Neuronal stem cell (in vitro differentiated cells): ENCODE measurements around the gene IFITM1.
A peak's percentile ranks its signal among the peaks of the same experiment; 100 is the strongest.

Experiments
- DNase-seq: peaks from one replicate; pipeline ENCODE4 v3.0.0-alpha.2; 2013; ENCODE audit warnings: low spot score
- H2AFZ ChIP-seq: one replicate; pipeline ENCODE4 v1.6.1; 2013; ENCODE audit warnings: mild to moderate bottlenecking, low read length, inconsistent platforms
- H2AK5ac ChIP-seq: 2 replicates; pipeline ENCODE4 v1.6.1; 2013; ENCODE audit warnings: low read depth, mild to moderate bottlenecking, inconsistent platforms, low read length, moderate library complexity, mixed read lengths
- H2BK120ac ChIP-seq: 2 replicates; pipeline ENCODE4 v1.6.1; 2013; ENCODE audit warnings: low read depth, mild to moderate bottlenecking, inconsistent platforms, low read length, moderate library complexity, mixed read lengths
- H2BK12ac ChIP-seq: one replicate; pipeline ENCODE4 v1.6.1; 2013; ENCODE audit warnings: low read length, inconsistent platforms
- H2BK15ac ChIP-seq: 2 replicates; pipeline ENCODE4 v1.6.1; 2013; ENCODE audit warnings: mild to moderate bottlenecking, low read length, inconsistent platforms, mixed read lengths
- H2BK5ac ChIP-seq: one replicate; pipeline ENCODE4 v1.6.1; 2013; ENCODE audit warnings: inconsistent platforms, mild to moderate bottlenecking, low read length, moderate library complexity
- H3K14ac ChIP-seq: one replicate; pipeline ENCODE4 v1.6.1; 2013; ENCODE audit warnings: low read length, inconsistent platforms
- H3K18ac ChIP-seq: 2 replicates; pipeline ENCODE4 v1.6.1; 2013; ENCODE audit warnings: low read length, inconsistent platforms
- H3K23ac ChIP-seq: 2 replicates; pipeline ENCODE4 v1.6.1; 2013; ENCODE audit warnings: low read depth, mild to moderate bottlenecking, mixed read lengths, low read length, inconsistent platforms; ENCODE audit not compliant: poor library complexity
- H3K27ac ChIP-seq: replicated peaks from 3 replicates; pipeline ENCODE4 v1.5.1; 2013; ENCODE audit warnings: low read length, inconsistent platforms
- H3K27me3 ChIP-seq, 3 experiments: 2 replicates each; pipeline ENCODE4 v1.6.1; 2013; ENCODE audit warnings: low read length in 3 of 3, mild to moderate bottlenecking in 2 of 3, inconsistent platforms in 1 of 3, low read depth in 1 of 3, mixed read lengths in 1 of 3, moderate library complexity in 1 of 3; ENCODE audit not compliant: control insufficient read depth in 3 of 3, insufficient read depth in 3 of 3
- H3K36me3 ChIP-seq, 2 donors: replicated peaks in 1 of 2; 2 replicates each; pipeline ENCODE4 v1.6.1; 2013; ENCODE audit warnings: low read length in 2 of 2; ENCODE audit not compliant: control insufficient read depth in 2 of 2, insufficient read depth in 2 of 2
- H3K4ac ChIP-seq: 2 replicates; pipeline ENCODE4 v1.6.1; 2013; ENCODE audit warnings: inconsistent platforms, mild to moderate bottlenecking, low read length, moderate library complexity
- H3K4me1 ChIP-seq, 2 donors: 1 replicate in 1 of 2; 2 replicates in 1 of 2; pipeline ENCODE4 v1.6.1; 2013; ENCODE audit warnings: low read length in 2 of 2, low read depth in 1 of 2; ENCODE audit not compliant: control insufficient read depth in 2 of 2, insufficient read depth in 1 of 2
- H3K4me2 ChIP-seq: one replicate; pipeline ENCODE4 v1.6.1; 2013; ENCODE audit warnings: mild to moderate bottlenecking, low read length, inconsistent platforms; ENCODE audit not compliant: insufficient read depth, poor library complexity, severe bottlenecking
- H3K4me3 ChIP-seq, 2 donors: 2 replicates each; pipeline ENCODE4 v1.5.1; 2013; ENCODE audit warnings: low read length in 2 of 2, mild to moderate bottlenecking in 2 of 2, inconsistent platforms in 1 of 2, moderate library complexity in 1 of 2
- H3K79me1 ChIP-seq: one replicate; pipeline ENCODE4 v1.6.1; 2013; ENCODE audit warnings: low read depth, mild to moderate bottlenecking, inconsistent platforms, low read length, moderate library complexity
- H3K9ac ChIP-seq: one replicate; pipeline ENCODE4 v1.6.1; 2013; ENCODE audit warnings: mild to moderate bottlenecking, low read depth, low read length, inconsistent platforms; ENCODE audit not compliant: poor library complexity
- H3K9me3 ChIP-seq, 2 donors: replicated peaks in 1 of 2; 2 replicates each; pipeline versions ENCODE3 to v1.6.1; 2013; ENCODE audit warnings: low read length in 2 of 2, mild to moderate bottlenecking in 2 of 2, inconsistent platforms in 1 of 2, low read depth in 1 of 2, mixed read lengths in 1 of 2, moderate library complexity in 1 of 2; ENCODE audit not compliant: control insufficient read depth in 2 of 2, insufficient read depth in 1 of 2
- H4K8ac ChIP-seq: one replicate; pipeline ENCODE4 v1.6.1; 2013; ENCODE audit warnings: low read depth, mild to moderate bottlenecking, inconsistent platforms, low read length, moderate library complexity
- H4K91ac ChIP-seq: one replicate; pipeline ENCODE4 v1.6.1; 2013; ENCODE audit warnings: low read length, low read depth, mild to moderate bottlenecking, inconsistent platforms; ENCODE audit not compliant: poor library complexity
- WGBS, 2 donors: extraction: QIAGEN DNeasy Blood & Tissue Kit; methylation state at CpG; one replicate each; pipeline ENCODE4 v1.1.7; 2013; ENCODE audit warnings: missing lambda C conversion rate in 2 of 2, mixed read lengths in 1 of 2; ENCODE audit not compliant: insufficient read length in 2 of 2, insufficient replicate concordance in 1 of 2; ENCODE audit errors: extremely low coverage in 2 of 2; 5-methylcytosine and 5-hydroxymethylcytosine counted together

Gene IFITM1

DNA sequence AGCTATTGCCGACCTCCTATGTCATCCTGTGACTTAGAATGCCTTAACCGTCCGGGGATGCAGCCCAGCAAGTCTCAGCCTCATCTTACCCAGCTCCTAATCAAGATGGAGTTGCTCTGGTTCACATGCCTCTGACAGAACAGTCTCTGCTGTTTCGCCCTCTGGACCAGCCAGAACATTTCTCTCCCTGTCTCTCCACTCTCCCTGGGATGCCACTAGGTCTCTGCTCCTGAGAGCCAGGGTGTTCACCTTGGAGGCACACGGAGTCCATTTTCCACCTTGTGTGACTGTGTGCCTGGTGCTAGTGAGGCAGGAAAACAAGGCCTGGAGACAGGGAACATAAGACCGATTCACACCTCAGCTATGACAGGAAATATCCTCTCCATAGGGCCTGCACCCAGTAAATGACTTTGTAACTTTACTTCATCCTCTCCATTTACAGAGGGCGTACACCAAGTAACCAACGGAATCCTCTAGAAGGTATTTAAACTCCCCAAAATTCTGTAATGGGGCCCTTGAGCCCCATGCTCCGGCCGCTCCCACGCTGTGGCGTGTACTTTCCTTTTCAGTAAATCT is 38.7 kb downstream of the IFITM1 start:
- Histone ChIP-seq H2AK5ac (peak overlapping the region; percentile 1), H3K79me1 (peaks cover 4% of the 10 kb centered on the region), H4K91ac (no peak overlapping the region), H3K27ac (no peak overlapping the region), H3K23ac (no peak overlapping the region), H3K9ac (no peak overlapping the region), H3K36me3 (peaks cover 0 to 11% of the 10 kb centered on the region in 2 donors), H4K8ac (no peak overlapping the region), H2BK15ac (no peak overlapping the region), H2AFZ (no peak overlapping the region), H3K4me1 (peaks cover 6 to 11% of the 10 kb centered on the region in 2 donors), H3K14ac (no peak overlapping the region), H2BK5ac (no peak overlapping the region), H2BK120ac (no peak overlapping the region), H3K18ac (no peak overlapping the region), H2BK12ac (no peak overlapping the region), H3K27me3 (no peaks in the 10 kb centered on the region), H3K9me3 (peaks cover 2 to 13% of the 10 kb centered on the region in 2 donors), H3K4me2 (no peak overlapping the region), H3K4me3 (no peak overlapping the region), H3K4ac (no peak overlapping the region)
- no CpG with 5 or more reads among the region's 12 CpGs for WGBS, 2 donors
- DNase-seq, result no peak

DNA sequence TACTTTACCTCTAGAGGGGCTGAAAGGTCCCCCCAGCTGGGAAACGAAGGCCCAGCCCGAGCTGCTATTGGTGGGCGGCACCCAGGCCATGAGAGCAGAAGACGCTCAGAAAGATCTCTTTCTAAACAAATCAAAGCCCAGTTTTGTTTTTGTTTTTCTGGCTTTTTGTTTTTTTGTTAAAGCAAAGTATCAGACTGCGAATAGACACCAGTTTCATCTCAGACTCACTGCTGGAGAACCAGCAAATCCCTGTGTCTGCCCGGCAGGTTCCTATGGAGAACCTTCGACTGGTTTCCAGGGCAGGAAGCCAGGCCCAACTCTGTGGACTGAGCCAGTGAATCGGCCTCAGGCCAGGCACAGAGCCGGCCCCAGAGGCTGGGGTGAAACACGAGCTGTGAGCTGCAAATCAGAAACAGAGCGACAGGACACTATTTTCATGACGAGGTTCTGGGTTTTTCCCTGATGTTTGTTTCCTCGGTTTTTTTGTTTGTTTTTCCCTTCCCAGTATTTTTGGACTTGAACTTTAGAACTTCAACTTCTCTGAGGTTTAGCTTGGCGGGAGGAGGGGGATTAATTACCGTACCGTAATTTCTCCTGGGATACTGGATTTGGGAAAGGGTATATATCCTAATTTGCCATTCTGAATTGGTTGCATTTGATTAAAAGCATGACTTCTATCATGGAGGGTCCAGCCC is 39.5 kb downstream of the IFITM1 start:
- Histone ChIP-seq H2AK5ac (no peak overlapping the region), H2BK120ac (no peak overlapping the region), H3K18ac (no peak overlapping the region), H3K9me3 (peaks cover 2 to 16% of the 10 kb centered on the region in 2 donors), H3K79me1 (peaks cover 4% of the 10 kb centered on the region), H3K4me1 (peaks cover 6 to 12% of the 10 kb centered on the region in 2 donors), H3K4ac (no peak overlapping the region), H4K8ac (no peak overlapping the region), H3K4me3 (no peak overlapping the region), H2AFZ (peak overlapping the region; percentile 64), H3K14ac (no peak overlapping the region), H2BK12ac (no peak overlapping the region), H2BK15ac (peak overlapping the region; percentile 79), H3K27ac (no peak overlapping the region), H3K4me2 (no peak overlapping the region), H3K36me3 (peaks cover 0 to 11% of the 10 kb centered on the region in 2 donors), H3K9ac (no peak overlapping the region), H3K27me3 (no peaks in the 10 kb centered on the region), H3K23ac (no peak overlapping the region), H2BK5ac (no peak overlapping the region), H4K91ac (no peak overlapping the region)
- no CpG with 5 or more reads among the region's 16 CpGs for WGBS, 2 donors
- DNase-seq, result no peak

DNA sequence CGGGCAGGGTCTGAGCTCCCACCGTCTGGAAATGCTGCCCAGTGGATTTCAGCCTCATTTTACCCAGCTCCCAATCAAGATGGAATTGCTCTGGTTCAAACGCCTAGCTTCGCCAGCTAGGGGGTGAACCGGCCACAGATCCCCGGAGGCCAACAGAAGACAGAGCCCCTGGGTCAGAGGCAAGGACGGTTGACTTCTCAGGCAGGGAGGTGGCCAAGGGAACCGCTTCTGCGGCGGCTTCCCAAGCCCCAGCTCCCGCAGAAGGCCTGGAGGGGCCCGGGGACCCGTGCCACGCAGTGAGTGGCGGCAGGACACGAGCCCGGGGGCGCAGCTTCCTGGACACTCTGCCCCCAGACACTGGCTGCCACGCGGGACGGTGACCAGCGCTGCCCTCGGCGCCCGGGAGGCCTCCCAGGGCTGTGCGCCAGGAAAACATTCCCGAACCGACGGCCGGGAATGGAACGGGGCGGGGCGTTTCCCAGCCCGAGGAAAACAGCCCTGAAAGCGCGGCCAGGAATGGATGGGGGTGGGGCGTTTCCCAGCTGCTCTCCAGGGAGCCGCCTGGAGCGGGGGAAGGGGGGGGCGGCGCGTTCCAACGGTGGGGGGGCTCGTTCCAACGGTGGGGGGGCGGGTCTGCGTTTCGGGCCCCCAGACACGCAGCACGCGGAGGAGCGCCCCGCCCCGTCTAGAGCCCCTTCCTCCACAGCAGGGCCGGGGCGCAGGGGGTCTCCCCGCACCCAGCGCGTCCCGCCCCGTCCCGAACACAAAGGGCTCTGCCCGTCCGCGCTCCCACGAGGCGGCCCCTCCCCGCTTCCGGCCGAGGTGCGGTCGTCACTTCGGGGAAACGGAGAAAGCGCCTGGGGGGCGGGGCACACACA is 42.0 kb downstream of the IFITM1 start:
- Histone ChIP-seq H3K23ac (peak overlapping the region; percentile 82), H4K91ac (peak overlapping the region; percentile 73), H3K79me1 (peaks cover 4% of the 10 kb centered on the region), H2BK120ac (peak overlapping the region; percentile 97), H2AFZ (peak overlapping the region; percentile 65), H2AK5ac (peak overlapping the region; percentile 80), H3K18ac (peak overlapping the region; percentile 99), H3K14ac (peak overlapping the region; percentile 43), H3K4ac (peak overlapping the region; percentile 86), H2BK12ac (peak overlapping the region; percentile 98), H3K9ac (peak overlapping the region; percentile 92), H3K4me1 (peaks cover 6 to 12% of the 10 kb centered on the region in 2 donors), H3K27me3 (no peaks in the 10 kb centered on the region), H3K36me3 (peaks cover 0 to 11% of the 10 kb centered on the region in 2 donors), H2BK15ac (peak overlapping the region; percentile 98), H4K8ac (no peak overlapping the region), H3K4me2 (peak overlapping the region; percentile 58), H3K4me3 (peak overlapping the region; percentile 20 to 63), H2BK5ac (peak overlapping the region; percentile 97), H3K27ac (peak overlapping the region; percentile 97), H3K9me3 (peaks cover 11 to 23% of the 10 kb centered on the region in 2 donors)
- DNase-seq, result peak; percentile 93
- WGBS, 2 donors, result no CpG with 5 or more reads among the region's 76 CpGs
